MCF 10A (cell line): ENCODE data around the gene PLVAP. TPM values are rescaled to one million over a fixed set of nuclear protein-coding genes. Genes with fewer than 3 reads are reported as not detected.

Experiments used
- BruUV-seq: library from RNA; stranded (reverse); fragments of 400-500 nt; replicated peaks from 2 replicates; lab custom pipeline; 2021; lab: Mats Ljungman, UMichigan
- CTCF ChIA-PET: fragments of 300-600 bp; sonication (Branson Sonifier 250); formaldehyde crosslinking; extraction: SDS; loops from one replicate; lab custom pipeline; 2021; ENCODE audit warnings: antibody characterized with exemption, inconsistent platforms; lab: Yijun Ruan, JAX
- POLR2A ChIA-PET: fragments of 300-600, 350-650 bp; sonication (Branson Sonifier 250); formaldehyde crosslinking; extraction: SDS; loops from one replicate; lab custom pipeline; 2020; ENCODE audit warnings: antibody characterized with exemption, inconsistent platforms; lab: Yijun Ruan, JAX
- DNase-seq: peaks from one replicate; pipeline ENCODE4 v3.0.0-alpha.2; 2018; ENCODE audit not compliant: unreplicated experiment
- H3K27ac Mint-ChIP-seq: one replicate; pipeline ENCODE4 v1.8.0; 2022; ENCODE audit warnings: mild to moderate bottlenecking, low read depth, mixed read lengths; ENCODE audit not compliant: unreplicated experiment
- H3K27me3 Mint-ChIP-seq: one replicate; pipeline ENCODE4 v1.8.0; 2022; ENCODE audit warnings: mixed read lengths; ENCODE audit not compliant: insufficient read depth, unreplicated experiment
- H3K36me3 Mint-ChIP-seq: one replicate; pipeline ENCODE4 v1.8.0; 2022; ENCODE audit warnings: mild to moderate bottlenecking, moderate library complexity, mixed read lengths; ENCODE audit not compliant: insufficient read depth, unreplicated experiment
- H3K4me1 Mint-ChIP-seq: one replicate; pipeline ENCODE4 v1.8.0; 2022; ENCODE audit warnings: mixed read lengths; ENCODE audit not compliant: insufficient read depth, unreplicated experiment
- H3K4me3 Mint-ChIP-seq: one replicate; pipeline ENCODE4 v1.8.0; 2022; ENCODE audit warnings: mild to moderate bottlenecking, moderate library complexity, mixed read lengths; ENCODE audit not compliant: unreplicated experiment
- H3K9me3 Mint-ChIP-seq: one replicate; pipeline ENCODE4 v1.8.0; 2022; ENCODE audit warnings: mixed read lengths; ENCODE audit not compliant: unreplicated experiment
- CTCF ChIP-seq: fragments of 200-600 bp; IDR thresholded peaks from one replicate; pipeline ENCODE4 v1.8.0; 2022; ENCODE audit warnings: antibody characterized with exemption, mild to moderate bottlenecking; ENCODE audit not compliant: unreplicated experiment
- intact Hi-C: fragments of 100-400 bp; cut with micrococcal nuclease; formaldehyde crosslinking; loops from 2 replicates; pipeline ENCODE4 v1.14.1; 2022
- total RNA-seq: library from RNA; stranded (reverse); gene quantifications from 2 replicates; pipeline ENCODE4 v1.2.3, GENCODE V29; 2022

PLVAP gene
- total RNA-seq, 1 experiment from 2014 or later = not detected

GRCh38 chr19:17393914-17394313 lies 16.8 kb upstream of the PLVAP start, which contains the start of gene CCDC194:
Gene CCDC194, minus strand, starts transcription at chr19:17394196. Its CDS starts 38 bp downstream, at chr19:17394158.
- intact Hi-C loops = loop anchor here (10.0 kb wide), 1 partner anchor 461 kb away; the partner anchor contains the start of gene RPL18A
- Mint-ChIP-seq H3K4me1 (peaks cover 10% of the 10 kb centered on the region), H3K36me3 (no peaks in the 10 kb centered on the region), H3K27me3 (no peaks in the 10 kb centered on the region), H3K27ac (peak within 1 kb of the TSS; percentile 54), H3K9me3 (no peaks in the 10 kb centered on the region), H3K4me3 (peak within 1 kb of the TSS; percentile 57)
- ChIA-PET POLR2A (no interaction called here), CTCF (interaction anchor here (0.6 to 3.6 kb wide), 5 partner anchors 8 to 128 kb away, joined by 3 to 32 read pairs (median 3); no protein-coding TSS in a partner anchor)
- no peak for DNase-seq
- BruUV-seq = no TSS peak
- no peak for TF ChIP-seq CTCF

- Mint-ChIP-seq H3K9me3 (no peaks in the 10 kb centered on the region), H3K4me3 (no peak overlapping the region), H3K27ac (no peak overlapping the region), H3K4me1 (peaks cover 10% of the 10 kb centered on the region), H3K36me3 (no peaks in the 10 kb centered on the region), H3K27me3 (no peaks in the 10 kb centered on the region)
- CTCF ChIA-PET = interaction anchor here (2.1 to 3.6 kb wide), 2 partner anchors 73 to 109 kb away, joined by 6 to 32 read pairs; no protein-coding TSS in a partner anchor
- peak; percentile 48 for DNase-seq
- no TSS peak for BruUV-seq
- intact Hi-C loops = loop anchor here (10.0 kb wide), 1 partner anchor 462 kb away; the partner anchor contains the start of gene RPL18A
- POLR2A ChIA-PET = no interaction called here
- TF ChIP-seq CTCF = no peak
Observed at GRCh38 chr19:17393002-17393401, 15.9 kb upstream of the PLVAP start.

GRCh38 chr19:17391371-17392151 lies 14.4 kb upstream of the PLVAP start:
- no TSS peak for BruUV-seq
- Mint-ChIP-seq H3K4me3 (peak overlapping the region; percentile 77), H3K4me1 (peaks cover 10% of the 10 kb centered on the region), H3K27ac (no peak overlapping the region), H3K27me3 (no peaks in the 10 kb centered on the region), H3K36me3 (no peaks in the 10 kb centered on the region), H3K9me3 (no peaks in the 10 kb centered on the region)
- no peak for TF ChIP-seq CTCF
- DNase-seq = no peak
- intact Hi-C loops = loop anchor here (2.0 to 10.0 kb wide), 2 partner anchors 99 to 463 kb away; partner anchors contain the start of gene RPL18A
- ChIA-PET CTCF (interaction anchor here (0.5 to 2.1 kb wide), 15 partner anchors 17 to 491 kb away, joined by 3 to 6 read pairs (median 3); partner anchors contain the start of gene MVB12A), POLR2A (interaction anchor here (0.5 kb wide), 1 partner anchor 54 kb away, joined by 3 read pairs; no protein-coding TSS in a partner anchor)
